ENCODE measurements around the gene SH3GL3.

DNA sequence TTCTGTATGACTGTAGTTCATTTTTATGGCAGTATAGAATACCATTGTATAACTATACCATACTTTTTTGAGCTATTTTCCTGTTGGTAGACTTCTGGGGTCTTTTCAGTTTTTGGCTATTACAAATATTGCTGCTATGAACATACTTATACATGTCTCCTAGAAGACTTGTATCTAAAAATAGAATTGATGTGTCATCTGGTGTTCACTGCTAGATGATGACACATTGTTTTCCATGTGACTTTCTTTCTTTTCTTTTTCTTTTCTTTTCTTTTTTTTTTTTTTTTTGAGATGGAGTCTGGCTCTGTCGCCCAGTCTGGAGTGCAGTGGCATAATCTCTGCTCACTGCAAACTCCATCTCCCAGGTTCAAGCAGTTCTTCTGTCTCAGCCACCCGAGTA, 69.8 kb downstream of the SH3GL3 start:
- TF ChIP-seq, protein P1, sequence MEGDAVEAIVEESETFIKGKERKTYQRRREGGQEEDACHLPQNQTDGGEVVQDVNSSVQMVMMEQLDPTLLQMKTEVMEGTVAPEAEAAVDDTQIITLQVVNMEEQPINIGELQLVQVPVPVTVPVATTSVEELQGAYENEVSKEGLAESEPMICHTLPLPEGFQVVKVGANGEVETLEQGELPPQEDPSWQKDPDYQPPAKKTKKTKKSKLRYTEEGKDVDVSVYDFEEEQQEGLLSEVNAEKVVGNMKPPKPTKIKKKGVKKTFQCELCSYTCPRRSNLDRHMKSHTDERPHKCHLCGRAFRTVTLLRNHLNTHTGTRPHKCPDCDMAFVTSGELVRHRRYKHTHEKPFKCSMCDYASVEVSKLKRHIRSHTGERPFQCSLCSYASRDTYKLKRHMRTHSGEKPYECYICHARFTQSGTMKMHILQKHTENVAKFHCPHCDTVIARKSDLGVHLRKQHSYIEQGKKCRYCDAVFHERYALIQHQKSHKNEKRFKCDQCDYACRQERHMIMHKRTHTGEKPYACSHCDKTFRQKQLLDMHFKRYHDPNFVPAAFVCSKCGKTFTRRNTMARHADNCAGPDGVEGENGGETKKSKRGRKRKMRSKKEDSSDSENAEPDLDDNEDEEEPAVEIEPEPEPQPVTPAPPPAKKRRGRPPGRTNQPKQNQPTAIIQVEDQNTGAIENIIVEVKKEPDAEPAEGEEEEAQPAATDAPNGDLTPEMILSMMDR (IDR thresholded peaks at IDR 0.05), result no peak
- TF ChIP-seq POLR2A (IDR thresholded peaks at IDR 0.05), result no peak

Data from Peyer's patch (tissue), 4 donors.